Measurements from ENCODE around the gene OXT.

GRCh38 chr20:3094848-3095629 is 23.6 kb downstream of the OXT start:
- no peak for TF ChIP-seq EP300 (IDR thresholded peaks at IDR 0.05)
- TF ChIP-seq POLR2A (IDR thresholded peaks at IDR 0.05): no peak
- TF ChIP-seq, protein P1, sequence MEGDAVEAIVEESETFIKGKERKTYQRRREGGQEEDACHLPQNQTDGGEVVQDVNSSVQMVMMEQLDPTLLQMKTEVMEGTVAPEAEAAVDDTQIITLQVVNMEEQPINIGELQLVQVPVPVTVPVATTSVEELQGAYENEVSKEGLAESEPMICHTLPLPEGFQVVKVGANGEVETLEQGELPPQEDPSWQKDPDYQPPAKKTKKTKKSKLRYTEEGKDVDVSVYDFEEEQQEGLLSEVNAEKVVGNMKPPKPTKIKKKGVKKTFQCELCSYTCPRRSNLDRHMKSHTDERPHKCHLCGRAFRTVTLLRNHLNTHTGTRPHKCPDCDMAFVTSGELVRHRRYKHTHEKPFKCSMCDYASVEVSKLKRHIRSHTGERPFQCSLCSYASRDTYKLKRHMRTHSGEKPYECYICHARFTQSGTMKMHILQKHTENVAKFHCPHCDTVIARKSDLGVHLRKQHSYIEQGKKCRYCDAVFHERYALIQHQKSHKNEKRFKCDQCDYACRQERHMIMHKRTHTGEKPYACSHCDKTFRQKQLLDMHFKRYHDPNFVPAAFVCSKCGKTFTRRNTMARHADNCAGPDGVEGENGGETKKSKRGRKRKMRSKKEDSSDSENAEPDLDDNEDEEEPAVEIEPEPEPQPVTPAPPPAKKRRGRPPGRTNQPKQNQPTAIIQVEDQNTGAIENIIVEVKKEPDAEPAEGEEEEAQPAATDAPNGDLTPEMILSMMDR (IDR thresholded peaks at IDR 0.05): no peak
